OCI-LY1 (cell line): ENCODE measurements around the gene CLEC4D.
"Not testable (repeated sequence)": the region's sequence is repeated elsewhere in the genome, so short reads cannot be mapped to it uniquely, and the experiment has no call there.

Source experiments
- H2AFZ ChIP-seq: fragments of 200-600 bp; sonication (generic), shearing (Covaris generic); 2 replicates; pipeline ENCODE4 v1.6.0; 2014; ENCODE audit warnings: antibody characterized with exemption, mild to moderate bottlenecking, low read length
- H3F3A ChIP-seq: fragments of 200-600 bp; sonication (generic), shearing (Covaris generic); 2 replicates; pipeline ENCODE4 v1.6.0; 2014; ENCODE audit warnings: mild to moderate bottlenecking, antibody characterized with exemption, low read length, moderate library complexity; ENCODE audit not compliant: insufficient read depth
- H3K27ac ChIP-seq: fragments of 200-600 bp; sonication (generic); 2 replicates; pipeline ENCODE4 v1.5.1; 2014; ENCODE audit warnings: low read length, mixed run types, mild to moderate bottlenecking, low read depth; ENCODE audit not compliant: poor library complexity, severe bottlenecking
- H3K27me3 ChIP-seq: fragments of 200-600 bp; sonication (generic); 2 replicates; pipeline ENCODE4 v1.6.0; 2014; ENCODE audit warnings: antibody characterized with exemption, mild to moderate bottlenecking, low read length, moderate library complexity; ENCODE audit not compliant: insufficient read depth
- H3K36me3 ChIP-seq: fragments of 200-600 bp; sonication (generic); 2 replicates; pipeline ENCODE4 v1.6.1; 2014; ENCODE audit warnings: mild to moderate bottlenecking, antibody characterized with exemption, low read length, moderate library complexity, mixed read lengths; ENCODE audit not compliant: insufficient read depth
- H3K4me1 ChIP-seq: fragments of 200-600 bp; sonication (generic); 2 replicates; pipeline ENCODE4 v1.5.1; 2014; ENCODE audit warnings: mild to moderate bottlenecking, low read length, moderate library complexity; ENCODE audit not compliant: insufficient read depth, severe bottlenecking
- H3K4me2 ChIP-seq: fragments of 200-600 bp; sonication (generic), shearing (Covaris generic); 2 replicates; pipeline ENCODE4 v1.6.1; 2014; ENCODE audit warnings: low read length
- H3K4me3 ChIP-seq: fragments of 200-600 bp; sonication (generic); 2 replicates; pipeline ENCODE4 v1.5.1; 2014; ENCODE audit warnings: low read length, low read depth, mild to moderate bottlenecking, mixed read lengths; ENCODE audit not compliant: poor library complexity, severe bottlenecking
- H3K79me2 ChIP-seq: fragments of 200-600 bp; shearing (Covaris generic); 2 replicates; pipeline ENCODE4 v1.6.1; 2016; ENCODE audit warnings: mixed run types, low read length, mixed read lengths; ENCODE audit not compliant: insufficient read depth
- H3K9ac ChIP-seq: fragments of 200-600 bp; sonication (generic), shearing (Covaris generic); 2 replicates; pipeline ENCODE4 v1.6.1; 2014; ENCODE audit warnings: mild to moderate bottlenecking, low read length, mixed read lengths
- H3K9me2 ChIP-seq: fragments of 200-600 bp; sonication (generic), shearing (Covaris generic); 2 replicates; pipeline ENCODE4 v1.6.1; 2014; ENCODE audit warnings: low read depth, mild to moderate bottlenecking, low read length, mixed read lengths
- H3K9me3 ChIP-seq: fragments of 200-600 bp; shearing (Covaris generic); 2 replicates; pipeline ENCODE4 v1.6.1; 2014; ENCODE audit warnings: low read length, mixed read lengths
- H4K20me1 ChIP-seq: fragments of 200-600 bp; sonication (generic), shearing (Covaris generic); 2 replicates; pipeline ENCODE4 v1.6.0; 2016; ENCODE audit warnings: mild to moderate bottlenecking, low read length; ENCODE audit not compliant: insufficient read depth
- CTCF ChIP-seq: fragments of 200-600 bp; sonication (generic), shearing (Covaris generic); IDR thresholded peaks from 2 replicates; pipeline ENCODE4 v1.5.1; 2017; ENCODE audit warnings: mild to moderate bottlenecking, antibody characterized with exemption, low read length, moderate library complexity, mixed read lengths
- EZH2 ChIP-seq: fragments of 200-600 bp; sonication (generic), shearing (Covaris generic); IDR thresholded peaks from 2 replicates; pipeline ENCODE4 v1.8.0; 2017; ENCODE audit warnings: borderline replicate concordance, mixed run types, mild to moderate bottlenecking, antibody characterized with exemption, low read length, moderate library complexity, mixed read lengths

The CLEC4D gene

DNA sequence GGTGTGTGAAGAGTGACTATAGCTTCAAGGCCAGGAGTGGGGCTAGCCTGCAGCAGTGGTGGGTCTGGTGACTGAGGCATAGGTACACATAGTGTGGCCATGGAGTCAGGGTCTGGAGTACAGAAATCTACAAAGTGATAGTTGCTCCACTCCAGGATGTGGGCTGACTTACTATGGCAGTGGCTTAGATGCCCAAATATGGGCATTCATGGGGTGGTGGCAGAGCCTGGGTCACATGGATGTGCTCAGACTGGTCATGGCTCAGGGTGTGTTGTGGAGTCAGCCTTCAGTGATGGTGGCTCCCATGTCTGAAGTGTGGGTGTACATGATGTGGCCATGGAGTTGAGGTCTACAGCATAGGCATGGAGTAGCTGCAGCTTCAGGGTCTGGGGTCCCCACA lies 30.2 kb upstream of the CLEC4D start:
- Histone ChIP-seq H3K9me3 (no peaks in the 10 kb centered on the region), H2AFZ (no peak overlapping the region), H3K9ac (no peak overlapping the region), H3K79me2 (no peaks in the 10 kb centered on the region), H3K27ac (no peak overlapping the region), H3K4me3 (no peak overlapping the region), H3F3A (no peaks in the 10 kb centered on the region), H3K9me2 (no peaks in the 10 kb centered on the region), H4K20me1 (no peaks in the 10 kb centered on the region), H3K4me2 (no peak overlapping the region), H3K36me3 (no peaks in the 10 kb centered on the region; the same call in 1 of the 2 replicates), H3K4me1 (no peaks in the 10 kb centered on the region), H3K27me3 (no peaks in the 10 kb centered on the region)
- TF ChIP-seq EZH2 = no peak
- no peak for TF ChIP-seq CTCF

- Histone ChIP-seq H3K9me2 (no peaks in the 10 kb centered on the region), H3K27me3 (no peaks in the 10 kb centered on the region), H3K36me3 (no peaks in the 10 kb centered on the region; the same call in 1 of the 2 replicates), H4K20me1 (no peaks in the 10 kb centered on the region), H3K9me3 (no peaks in the 10 kb centered on the region), H3K4me2 (no peak overlapping the region), H3K4me3 (no peak overlapping the region), H3K79me2 (no peaks in the 10 kb centered on the region), H3K4me1 (peaks cover 18% of the 10 kb centered on the region), H3F3A (no peaks in the 10 kb centered on the region), H3K27ac (no peak overlapping the region), H2AFZ (no peak overlapping the region), H3K9ac (no peak overlapping the region)
- TF ChIP-seq CTCF (no peak), EZH2 (no peak)
Observed at GRCh38 chr12:8491646-8492530, 21.4 kb upstream of the CLEC4D start.

DNA sequence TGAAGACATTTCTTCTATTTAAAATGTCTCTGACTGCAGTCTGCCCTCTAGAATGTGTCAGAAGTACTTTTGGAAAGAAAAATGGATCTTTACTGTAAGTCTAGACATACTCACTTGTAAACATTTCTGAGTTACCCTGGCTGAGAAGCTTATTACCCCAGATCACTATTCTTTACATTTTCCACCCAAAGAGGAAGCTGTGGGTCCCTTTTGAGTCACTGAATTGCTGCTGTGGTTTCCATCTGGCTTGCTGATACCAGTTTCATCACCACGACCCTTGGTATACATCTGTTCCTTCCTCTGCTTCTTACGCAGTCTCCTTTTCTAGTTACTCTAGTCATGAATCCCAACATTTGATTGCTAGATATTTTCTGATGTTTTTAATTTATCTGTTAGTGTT lies 20.2 kb upstream of the CLEC4D start:
- no peak overlapping the region for H3K4me2 ChIP-seq
- no peaks in the 10 kb centered on the region for H3K27me3 ChIP-seq
- no peaks in the 10 kb centered on the region for H3K36me3 ChIP-seq
- no peak overlapping the region for H2AFZ ChIP-seq
- H3F3A ChIP-seq = no peaks in the 10 kb centered on the region
- H3K4me1 ChIP-seq = peaks cover 18% of the 10 kb centered on the region
- no peaks in the 10 kb centered on the region for H3K9me3 ChIP-seq
- H3K79me2 ChIP-seq = no peaks in the 10 kb centered on the region
- H3K9ac ChIP-seq = no peak overlapping the region
- no peaks in the 10 kb centered on the region for H4K20me1 ChIP-seq
- H3K27ac ChIP-seq = no peak overlapping the region
- no peaks in the 10 kb centered on the region for H3K9me2 ChIP-seq
- no peak overlapping the region for H3K4me3 ChIP-seq
- TF ChIP-seq EZH2 (no peak), CTCF (no peak)

- H3K79me2 ChIP-seq, H3F3A ChIP-seq, H3K9me2 ChIP-seq, H3K9me3 ChIP-seq, H3K4me3 ChIP-seq, H3K27me3 ChIP-seq, H3K4me2 ChIP-seq, H3K9ac ChIP-seq, H4K20me1 ChIP-seq, H2AFZ ChIP-seq, H3K36me3 ChIP-seq, H3K27ac ChIP-seq: not testable (repeated sequence)
- peaks cover 18% of the 10 kb centered on the region for H3K4me1 ChIP-seq
Observed at GRCh38 chr12:8495671-8496070, 17.6 kb upstream of the CLEC4D start.

DNA sequence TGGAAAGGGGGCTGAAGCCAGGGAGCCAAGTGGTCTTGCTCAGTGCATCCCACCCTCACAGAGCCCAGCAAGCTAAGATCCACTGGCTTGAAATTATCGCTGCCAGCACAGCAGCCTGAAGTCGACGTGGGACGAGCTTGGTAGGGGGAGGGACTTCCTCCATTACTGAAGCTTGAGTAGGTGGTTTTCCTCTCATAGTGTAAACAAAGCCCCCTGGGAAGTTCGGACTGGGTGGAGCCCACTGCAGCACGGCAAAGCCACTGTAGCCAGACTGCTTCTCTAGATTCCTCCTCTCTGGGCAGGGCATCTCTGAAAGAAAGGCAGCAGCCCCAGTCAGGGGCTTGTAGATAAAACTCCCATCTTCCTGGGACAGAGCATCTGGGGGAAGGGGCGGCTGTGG lies 17.2 kb upstream of the CLEC4D start:
- not testable (repeated sequence) for H3K27me3 ChIP-seq, H4K20me1 ChIP-seq, H2AFZ ChIP-seq, H3K4me3 ChIP-seq, H3K4me2 ChIP-seq, H3K9me2 ChIP-seq, H3K9me3 ChIP-seq, H3F3A ChIP-seq, H3K27ac ChIP-seq, H3K36me3 ChIP-seq, H3K79me2 ChIP-seq, H3K9ac ChIP-seq
- H3K4me1 ChIP-seq = peaks cover 18% of the 10 kb centered on the region
